HepG2 (cell line): ENCODE measurements around the gene TARS3. TPM values are rescaled to one million over a fixed set of nuclear protein-coding genes. Genes with fewer than 3 reads are reported as not detected.
A peak's percentile ranks its signal among the peaks of the same experiment; 100 is the strongest.

ENCODE experiments used
- ATAC-seq: fragments of 200-7000 bp; cut with Tn5 transposase; 3 replicates; pipeline ENCODE4 v1.9.1; 2020; ENCODE audit warnings: mild to moderate bottlenecking, moderate library complexity
- BruUV-seq: library from RNA; stranded (reverse); fragments of 400-500 nt; replicated peaks from 2 replicates; lab custom pipeline; 2021; lab: Mats Ljungman, UMichigan
- CTCF ChIA-PET: fragments of 300-600 bp; formaldehyde crosslinking; extraction: SDS; loops from one replicate; lab custom pipeline; 2021; ENCODE audit warnings: low total read pairs, inconsistent platforms, low intra/inter-chr PET ratio; lab: Yijun Ruan, JAX
- POLR2A ChIA-PET: fragments of 350-600 bp; sonication (Branson Sonifier 250); formaldehyde crosslinking; loops from one replicate; lab custom pipeline; 2020; ENCODE audit warnings: antibody characterized with exemption, inconsistent platforms; lab: Yijun Ruan, JAX
- DNase-seq: peaks from one replicate; pipeline ENCODE4 v3.0.0-alpha.2; 2015; ENCODE audit warnings: low spot score
- FAIRE-seq: peaks from 3 replicates; lab custom pipeline; 2011; peaks lifted over from hg19 to GRCh38; lab: Jason Lieb, UNC
- H2AFZ ChIP-seq: one replicate; pipeline ENCODE4 v1.6.1; 2011; ENCODE audit warnings: low read length, inconsistent platforms
- H3K27ac ChIP-seq: fragments of 300-600 bp; 3 replicates; pipeline ENCODE4 v1.8.0; 2011; ENCODE audit warnings: mixed run types, mild to moderate bottlenecking, mixed read lengths, low read length, inconsistent platforms; ENCODE audit not compliant: insufficient read depth; ENCODE audit errors: extremely low read length
- H3K27me3 ChIP-seq, 2 experiments: fragments of 200-600 bp in 1 of 2; 2 replicates in 1 of 2; 3 replicates in 1 of 2; pipeline versions ENCODE4 v1.6.0 to v1.8.0; 2011; ENCODE audit warnings: low read length in 2 of 2, mild to moderate bottlenecking in 2 of 2, moderate library complexity in 2 of 2, inconsistent platforms in 1 of 2; ENCODE audit not compliant: insufficient read depth in 2 of 2, control insufficient read depth in 1 of 2
- H3K36me3 ChIP-seq, 2 experiments: fragments of 200-600 bp in 1 of 2; replicated peaks in 1 of 2; 2 replicates in 1 of 2; 3 replicates in 1 of 2; pipeline versions ENCODE4 v1.5.1 to v1.8.0; 2011; ENCODE audit warnings: low read length in 2 of 2, inconsistent platforms in 1 of 2; ENCODE audit not compliant: insufficient read depth in 2 of 2, control insufficient read depth in 1 of 2
- H3K4me1 ChIP-seq: 2 replicates; pipeline ENCODE4 v1.5.1; 2012; ENCODE audit warnings: low read length, inconsistent platforms; ENCODE audit not compliant: insufficient read depth
- H3K4me2 ChIP-seq: 2 replicates; pipeline ENCODE4 v1.6.0; 2011; ENCODE audit warnings: low read depth, low read length, inconsistent platforms
- H3K4me3 ChIP-seq, 3 experiments: fragments of 200-600 bp in 1 of 3; sonication (generic), shearing (Covaris generic) in 1 of 3; replicated peaks in 1 of 3; 2 replicates each; pipeline ENCODE4 v1.5.1; 2011 to 2016; ENCODE audit warnings: low read length in 3 of 3, inconsistent platforms in 2 of 3, low read depth in 2 of 3, mild to moderate bottlenecking in 2 of 3, control low read depth in 1 of 3, mixed read lengths in 1 of 3; ENCODE audit not compliant: insufficient read depth in 1 of 3
- H3K79me2 ChIP-seq: one replicate; pipeline ENCODE4 v1.6.1; 2011; ENCODE audit warnings: low read length, inconsistent platforms; ENCODE audit not compliant: insufficient read depth
- H3K9ac ChIP-seq: 2 replicates; pipeline ENCODE4 v1.6.0; 2011; ENCODE audit warnings: mild to moderate bottlenecking, low read depth, low read length, inconsistent platforms; ENCODE audit not compliant: insufficient read depth
- H3K9me3 ChIP-seq: 2 replicates; pipeline ENCODE4 v1.5.1; 2012; ENCODE audit warnings: mild to moderate bottlenecking, low read length
- H4K20me1 ChIP-seq: 2 replicates; pipeline ENCODE4 v1.6.0; 2011; ENCODE audit warnings: inconsistent platforms, mild to moderate bottlenecking, low read length, moderate library complexity; ENCODE audit not compliant: insufficient read depth
- SAFB2 ChIP-seq: sonication (generic); formaldehyde crosslinking; IDR thresholded peaks from 2 replicates; pipeline ENCODE4 v1.5.1; 2020; ENCODE audit warnings: missing genetic modification reagents, low read depth, mild to moderate bottlenecking, borderline replicate concordance
- SAP130 ChIP-seq: IDR thresholded peaks from 2 replicates; pipeline ENCODE4 v1.6.1; 2016; ENCODE audit warnings: low read depth
- ZNF317 ChIP-seq: sonication (generic); formaldehyde crosslinking; IDR thresholded peaks from 2 replicates; pipeline ENCODE4 v1.5.0; 2020; ENCODE audit warnings: mild to moderate bottlenecking, missing genetic modification reagents
- WGBS: methylation state at CpG from one replicate; pipeline ENCODE4 v1.1.6; 2017; ENCODE audit warnings: low lambda C conversion rate; 5-methylcytosine and 5-hydroxymethylcytosine counted together
- in situ Hi-C: cut with HindIII; loops from 2 replicates; pipeline ENCODE4 v1.10.0; 2017; ENCODE audit warnings: low pct_unique_long_range_greater_than_20kb; ENCODE audit not compliant: extremely low pct_ligation_motif_present
- intact Hi-C: fragments of 100-400 bp; cut with micrococcal nuclease; formaldehyde crosslinking; loops from one replicate; pipeline ENCODE4 v1.10.0; 2022; ENCODE audit not compliant: unreplicated experiment
- polyA plus RNA-seq, 8 experiments: library from polyadenylated mRNA; depleted of rRNA in 3 of 8; stranded (reverse) in 7 of 8; unstranded in 1 of 8; fragments of >200 nt; fragmentation: Illumina TruSeq in 4 of 8; extraction: Trizol in 4 of 8; gene quantifications; 2 replicates each; pipeline versions ENCODE4 v1.2.1 to v1.2.3, GENCODE V29; 2011 to 2016; ENCODE audit warnings: low read depth in 4 of 8, missing spikeins in 1 of 8, mixed read lengths in 1 of 8; ENCODE audit not compliant: insufficient read depth in 1 of 8
- total RNA-seq, 5 experiments: library from RNA; depleted of rRNA; stranded (reverse); fragments of >200 nt; fragmentation: Illumina TruSeq; extraction: Trizol; gene quantifications; 2 replicates each; pipeline ENCODE4 v1.2.3, GENCODE V29; 2016; ENCODE audit warnings: low read depth in 1 of 5
- TF ChIP-seq, protein P1 (sequence below), 2 experiments: fragments of 450-650 bp in 1 of 2; sonication (generic) in 1 of 2; formaldehyde crosslinking; IDR thresholded peaks; 2 replicates each; pipeline versions ENCODE4 v1.5.0 to v1.8.0; 2020 to 2022; ENCODE audit warnings: mild to moderate bottlenecking in 1 of 2, missing genetic modification reagents in 1 of 2

Gene TARS3
- total and polyA plus RNA-seq, 2 of the 13 experiments (the other 11 are each of a cell fraction or from before 2014, with no cell fraction given): 4.1 to 11.7 TPM

GRCh38 chr15:101625184-101625583, 99.1 kb downstream of the TARS3 start:
- DNase-seq (no peak), FAIRE-seq (no peak)
- intact Hi-C loops: no loop called here
- peak overlapping the region; percentile 63 for H3K4me3 ChIP-seq
- H3K27me3 ChIP-seq: no peaks in the 10 kb centered on the region
- H2AFZ ChIP-seq: no peak overlapping the region
- 63% methylated on average over 1 of the region's 1 CpG for WGBS
- POLR2A ChIA-PET: interaction anchor here (0.9 to 2.7 kb wide), 2 partner anchors 9 to 97 kb away, joined by 4 to 12 read pairs; no protein-coding TSS in a partner anchor
- no TSS peak for BruUV-seq
- TF ChIP-seq SAFB2 (CRISPR knock-in tag) (no peak), SAP130 (CRISPR knock-in tag) (peak; percentile 20; the same call in 1 of the 2 replicates)
- TF ChIP-seq, all 625 proteins: peak for 1
- Histone ChIP-seq H3K9me3 (no peaks in the 10 kb centered on the region), H3K27ac (no peak overlapping the region), H3K9ac (peak overlapping the region; percentile 65), H3K36me3 (no peaks in the 10 kb centered on the region), H3K4me1 (peaks cover 37% of the 10 kb centered on the region), H3K4me2 (peak overlapping the region; percentile 69), H3K79me2 (peaks cover 55% of the 10 kb centered on the region), H4K20me1 (no peaks in the 10 kb centered on the region)
- CTCF ChIA-PET: no interaction called here
- peak; percentile 36; the same call in 2 of the 3 replicates for ATAC-seq
- in situ Hi-C loops: no loop called here

GRCh38 chr15:101623367-101624304, 100.6 kb downstream of the TARS3 start:
- no peak for ATAC-seq
- TF ChIP-seq, protein P1, sequence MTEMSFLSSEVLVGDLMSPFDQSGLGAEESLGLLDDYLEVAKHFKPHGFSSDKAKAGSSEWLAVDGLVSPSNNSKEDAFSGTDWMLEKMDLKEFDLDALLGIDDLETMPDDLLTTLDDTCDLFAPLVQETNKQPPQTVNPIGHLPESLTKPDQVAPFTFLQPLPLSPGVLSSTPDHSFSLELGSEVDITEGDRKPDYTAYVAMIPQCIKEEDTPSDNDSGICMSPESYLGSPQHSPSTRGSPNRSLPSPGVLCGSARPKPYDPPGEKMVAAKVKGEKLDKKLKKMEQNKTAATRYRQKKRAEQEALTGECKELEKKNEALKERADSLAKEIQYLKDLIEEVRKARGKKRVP (CRISPR knock-in tag; IDR thresholded peaks at IDR 0.05): no peak
- peak; percentile 96 for TF ChIP-seq ZNF317 (CRISPR knock-in tag)

More at GRCh38 chr15:101623367-101624304, 100.6 kb downstream of the TARS3 start:
- ChIA-PET POLR2A (no interaction called here), CTCF (no interaction called here)
- Histone ChIP-seq H3K4me3 (peak overlapping the region in 1 of 3 experiments; percentile 10; a peak in 1 of 6 replicates), H3K79me2 (peaks cover 62% of the 10 kb centered on the region), H3K9ac (no peak overlapping the region), H3K27me3 (no peaks in the 10 kb centered on the region), H3K4me2 (peak overlapping the region; percentile 69), H3K36me3 (no peaks in the 10 kb centered on the region; a peak in 1 of 5 replicates), H3K27ac (no peak overlapping the region), H2AFZ (no peak overlapping the region), H4K20me1 (no peaks in the 10 kb centered on the region), H3K9me3 (no peaks in the 10 kb centered on the region), H3K4me1 (peaks cover 51% of the 10 kb centered on the region)
- intact Hi-C loops: no loop called here
- FAIRE-seq: no peak
- 94% methylated on average over 6 of the region's 6 CpGs for WGBS
- no TSS peak for BruUV-seq
- DNase-seq: no peak
- in situ Hi-C loops: no loop called here
